RWPE2 (cell line): ENCODE results near the gene MAX.
A peak's percentile ranks its signal among the peaks of the same experiment; 100 is the strongest.

ENCODE experiments used
- ATAC-seq: fragments of 200-7000 bp; cut with Tn5 transposase; 3 replicates; pipeline ENCODE4 v1.9.1; 2021; ENCODE audit warnings: low read depth
- DNase-seq: peaks from one replicate; pipeline ENCODE4 v3.0.0-alpha.2; 2020; ENCODE audit warnings: low spot score
- H3K27ac ChIP-seq: fragments of 450-650 bp; 2 replicates; pipeline ENCODE4 v1.5.1; 2017; ENCODE audit warnings: mild to moderate bottlenecking; ENCODE audit not compliant: poor library complexity, severe bottlenecking
- H3K27me3 ChIP-seq: fragments of 250-450 bp; sonication (Bioruptor Pico); 2 replicates; pipeline ENCODE4 v1.5.1; 2021; ENCODE audit warnings: mild to moderate bottlenecking, moderate library complexity; ENCODE audit not compliant: insufficient read depth, poor library complexity, severe bottlenecking
- H3K36me3 ChIP-seq: fragments of 250-450 bp; sonication (Bioruptor Pico); 2 replicates; pipeline ENCODE4 v1.5.1; 2020; ENCODE audit warnings: low read depth, mild to moderate bottlenecking, moderate library complexity
- H3K4me1 ChIP-seq: fragments of 250-450 bp; sonication (Bioruptor Pico); 2 replicates; pipeline ENCODE4 v1.5.1; 2021; ENCODE audit warnings: mild to moderate bottlenecking, moderate library complexity; ENCODE audit not compliant: insufficient read depth, poor library complexity, severe bottlenecking
- H3K4me3 ChIP-seq: fragments of 250-450 bp; sonication (Bioruptor Pico); 2 replicates; pipeline ENCODE4 v1.5.1; 2021; ENCODE audit warnings: mild to moderate bottlenecking, moderate library complexity; ENCODE audit not compliant: severe bottlenecking
- H3K9me3 ChIP-seq: fragments of 250-450 bp; sonication (Bioruptor Pico); 2 replicates; pipeline ENCODE4 v1.5.1; 2021; ENCODE audit warnings: mild to moderate bottlenecking, moderate library complexity; ENCODE audit not compliant: severe bottlenecking
- TF ChIP-seq, protein P1 (sequence below): fragments of 450-650 bp; IDR thresholded peaks from one replicate; pipeline ENCODE4 v1.5.1; 2017; ENCODE audit warnings: mild to moderate bottlenecking, moderate library complexity; ENCODE audit not compliant: poor library complexity, severe bottlenecking

Gene MAX

DNA sequence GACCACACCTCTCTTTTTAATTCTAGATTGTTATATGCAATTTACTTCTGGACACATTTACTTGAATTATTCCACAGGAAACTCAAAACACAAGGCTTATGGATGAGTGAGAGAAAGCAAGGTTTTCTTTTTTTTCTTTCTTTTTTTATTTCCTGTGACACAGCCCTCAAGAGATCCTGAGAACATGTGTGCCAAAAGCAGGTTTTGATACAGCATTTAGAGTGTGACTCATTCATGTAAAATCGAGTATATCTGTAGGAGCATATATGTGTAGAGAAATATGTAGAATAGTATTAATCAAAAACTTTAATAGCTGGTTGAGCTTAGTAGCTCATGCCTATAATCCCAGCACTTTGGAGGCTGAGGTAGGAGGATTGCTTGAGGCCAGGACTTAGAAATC lies 4.4 kb upstream of the MAX start:
- H3K27me3 ChIP-seq, result no peaks in the 10 kb centered on the region
- H3K36me3 ChIP-seq, result no peaks in the 10 kb centered on the region
- no peaks in the 10 kb centered on the region for H3K9me3 ChIP-seq
- no peaks in the 10 kb centered on the region for H3K4me1 ChIP-seq
- ATAC-seq, result no peak
- TF ChIP-seq, protein P1, sequence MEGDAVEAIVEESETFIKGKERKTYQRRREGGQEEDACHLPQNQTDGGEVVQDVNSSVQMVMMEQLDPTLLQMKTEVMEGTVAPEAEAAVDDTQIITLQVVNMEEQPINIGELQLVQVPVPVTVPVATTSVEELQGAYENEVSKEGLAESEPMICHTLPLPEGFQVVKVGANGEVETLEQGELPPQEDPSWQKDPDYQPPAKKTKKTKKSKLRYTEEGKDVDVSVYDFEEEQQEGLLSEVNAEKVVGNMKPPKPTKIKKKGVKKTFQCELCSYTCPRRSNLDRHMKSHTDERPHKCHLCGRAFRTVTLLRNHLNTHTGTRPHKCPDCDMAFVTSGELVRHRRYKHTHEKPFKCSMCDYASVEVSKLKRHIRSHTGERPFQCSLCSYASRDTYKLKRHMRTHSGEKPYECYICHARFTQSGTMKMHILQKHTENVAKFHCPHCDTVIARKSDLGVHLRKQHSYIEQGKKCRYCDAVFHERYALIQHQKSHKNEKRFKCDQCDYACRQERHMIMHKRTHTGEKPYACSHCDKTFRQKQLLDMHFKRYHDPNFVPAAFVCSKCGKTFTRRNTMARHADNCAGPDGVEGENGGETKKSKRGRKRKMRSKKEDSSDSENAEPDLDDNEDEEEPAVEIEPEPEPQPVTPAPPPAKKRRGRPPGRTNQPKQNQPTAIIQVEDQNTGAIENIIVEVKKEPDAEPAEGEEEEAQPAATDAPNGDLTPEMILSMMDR, result no peak
- H3K27ac ChIP-seq, result no peak overlapping the region
- no peak for DNase-seq
- H3K4me3 ChIP-seq, result no peak overlapping the region

DNA sequence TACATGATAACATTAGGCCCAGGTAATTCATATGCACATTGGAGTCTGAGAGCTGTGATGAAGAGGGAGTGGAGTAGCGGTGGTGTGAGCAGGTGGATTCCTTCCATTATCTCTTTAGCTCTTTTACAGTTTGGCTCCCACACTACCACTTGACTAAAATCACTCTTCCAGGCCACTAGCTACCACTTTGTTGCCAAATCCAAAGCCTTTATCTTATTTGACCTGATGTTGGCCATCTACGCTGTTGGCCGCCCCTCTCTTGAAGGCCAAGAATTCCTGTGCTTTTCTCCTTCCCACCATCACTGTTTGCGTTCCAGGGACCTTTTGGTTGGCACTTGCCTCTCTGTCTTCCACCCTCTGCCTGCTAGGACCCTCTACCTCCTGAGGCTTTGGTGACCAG lies 4.0 kb upstream of the MAX start:
- Histone ChIP-seq H3K27ac (no peak overlapping the region), H3K4me3 (no peak overlapping the region), H3K27me3 (no peaks in the 10 kb centered on the region), H3K9me3 (no peaks in the 10 kb centered on the region), H3K4me1 (no peaks in the 10 kb centered on the region), H3K36me3 (no peaks in the 10 kb centered on the region; the same call in 1 of the 2 replicates)
- TF ChIP-seq, protein P1, result no peak
- no peak for ATAC-seq
- no peak for DNase-seq

DNA sequence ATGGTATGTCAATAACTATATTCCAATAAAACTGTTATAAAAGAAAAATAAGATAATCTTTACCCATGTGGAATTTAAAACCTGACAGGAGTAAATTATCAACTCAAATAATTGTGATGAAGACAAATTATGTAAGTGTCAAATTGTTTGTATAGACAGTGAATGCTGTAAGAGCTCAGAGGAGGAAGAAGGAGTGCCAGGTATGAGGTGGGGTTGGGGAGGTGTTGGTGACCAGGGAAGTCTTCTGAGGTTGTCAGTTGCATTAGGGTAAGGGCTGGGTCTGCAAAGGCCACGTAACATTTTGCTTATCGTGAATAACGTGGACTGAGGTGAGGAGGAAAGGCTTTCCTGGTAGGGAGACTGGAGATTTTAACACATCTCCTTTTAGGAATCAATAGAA lies 2.5 kb upstream of the MAX start:
- H3K9me3 ChIP-seq, result no peaks in the 10 kb centered on the region
- TF ChIP-seq, protein P1, result no peak
- H3K27ac ChIP-seq, result no peak overlapping the region
- H3K36me3 ChIP-seq, result peaks cover 15% of the 10 kb centered on the region
- no peak overlapping the region for H3K4me3 ChIP-seq
- H3K4me1 ChIP-seq, result peaks cover 9% of the 10 kb centered on the region
- no peaks in the 10 kb centered on the region for H3K27me3 ChIP-seq
- ATAC-seq (no peak), DNase-seq (no peak)

DNA sequence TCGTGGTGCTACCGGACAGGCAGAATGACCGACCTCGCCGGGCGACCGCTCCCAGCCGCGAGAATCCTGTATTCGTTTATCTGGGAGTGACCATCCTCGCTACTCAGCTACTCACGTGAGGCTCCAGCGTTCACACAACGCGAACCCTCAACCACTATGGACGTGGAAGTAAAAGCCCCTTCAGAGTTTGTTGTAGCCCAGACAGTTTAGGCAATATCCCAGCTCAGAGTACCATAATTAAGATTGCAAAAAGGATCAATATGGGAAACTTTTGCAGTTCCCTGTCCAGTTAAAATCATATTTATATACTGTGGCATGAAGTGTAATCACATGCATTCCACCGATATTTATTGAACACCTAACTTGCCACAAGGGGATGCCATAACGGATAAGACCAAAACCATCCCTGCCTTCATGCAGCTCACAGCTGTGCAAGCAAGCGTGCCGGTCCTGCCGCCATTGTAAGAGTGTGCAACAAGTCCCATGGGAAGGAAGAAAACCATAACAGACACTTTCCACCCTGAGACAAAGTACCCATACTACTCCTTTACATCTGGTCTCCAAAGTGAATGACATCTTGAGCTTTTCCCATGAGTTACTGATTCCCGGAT lies 938 bp upstream of the MAX start:
- Histone ChIP-seq H3K9me3 (no peaks in the 10 kb centered on the region), H3K4me3 (peak overlapping the region; percentile 75), H3K27ac (peak overlapping the region; percentile 3), H3K4me1 (peaks cover 18% of the 10 kb centered on the region), H3K36me3 (peaks cover 30% of the 10 kb centered on the region), H3K27me3 (no peaks in the 10 kb centered on the region)
- TF ChIP-seq, protein P1, result peak; percentile 50
- no peak for ATAC-seq
- no peak for DNase-seq

GRCh38 chr14:65101631-65102440 lies 481 bp downstream of the MAX start:
- peak overlapping the region; percentile 63 for H3K27ac ChIP-seq
- H3K4me3 ChIP-seq, result peak overlapping the region; percentile 75
- no peak for DNase-seq
- TF ChIP-seq, protein P1, result no peak
- no peaks in the 10 kb centered on the region for H3K9me3 ChIP-seq
- no peaks in the 10 kb centered on the region for H3K27me3 ChIP-seq
- peaks cover 18% of the 10 kb centered on the region for H3K4me1 ChIP-seq
- ATAC-seq, result peak; percentile 37
- H3K36me3 ChIP-seq, result peaks cover 45% of the 10 kb centered on the region
